ENCODE results near the gene FAM53B. TPM values are rescaled to one million over a fixed set of nuclear protein-coding genes. Genes with fewer than 3 reads are reported as not detected.
"Not testable (repeated sequence)": the region's sequence is repeated elsewhere in the genome, so short reads cannot be mapped to it uniquely, and the experiment has no call there.

Gene FAM53B
- total RNA-seq, 1 donor from 2014 or later = 53.4 TPM

DNA sequence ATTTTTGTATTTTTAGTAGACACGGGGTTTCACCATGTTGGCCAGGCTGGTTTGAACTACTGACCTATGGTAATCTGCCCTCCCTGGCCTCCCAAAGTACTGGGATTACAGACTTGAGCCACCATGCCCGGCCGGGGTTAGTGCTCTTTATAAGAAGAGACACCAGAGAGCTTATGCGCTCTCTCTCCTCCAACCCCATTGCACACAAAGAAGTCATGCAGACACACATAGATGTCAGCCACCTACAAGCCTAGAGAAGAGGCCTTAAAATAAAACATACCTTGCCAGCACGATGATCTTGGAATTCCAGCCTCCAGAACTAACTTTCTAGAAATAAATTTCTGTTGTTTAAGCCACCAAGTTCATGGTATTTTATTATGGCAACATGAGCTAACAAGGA is 10.0 kb upstream of the FAM53B start:
- intact Hi-C loops (cut with micrococcal nuclease) = no loop called here
- Histone ChIP-seq H3K36me3 (peaks cover 16% of the 10 kb centered on the region), H3K27me3 (ENCODE audit: low read depth) (no peaks in the 10 kb centered on the region), H3K4me1 (peaks cover 33% of the 10 kb centered on the region), H3K27ac (replicated peaks) (no peak overlapping the region), H3K4me3 (no peak overlapping the region), H3K9me3 (replicated peaks) (no peaks in the 10 kb centered on the region)
- TF ChIP-seq, protein P1, sequence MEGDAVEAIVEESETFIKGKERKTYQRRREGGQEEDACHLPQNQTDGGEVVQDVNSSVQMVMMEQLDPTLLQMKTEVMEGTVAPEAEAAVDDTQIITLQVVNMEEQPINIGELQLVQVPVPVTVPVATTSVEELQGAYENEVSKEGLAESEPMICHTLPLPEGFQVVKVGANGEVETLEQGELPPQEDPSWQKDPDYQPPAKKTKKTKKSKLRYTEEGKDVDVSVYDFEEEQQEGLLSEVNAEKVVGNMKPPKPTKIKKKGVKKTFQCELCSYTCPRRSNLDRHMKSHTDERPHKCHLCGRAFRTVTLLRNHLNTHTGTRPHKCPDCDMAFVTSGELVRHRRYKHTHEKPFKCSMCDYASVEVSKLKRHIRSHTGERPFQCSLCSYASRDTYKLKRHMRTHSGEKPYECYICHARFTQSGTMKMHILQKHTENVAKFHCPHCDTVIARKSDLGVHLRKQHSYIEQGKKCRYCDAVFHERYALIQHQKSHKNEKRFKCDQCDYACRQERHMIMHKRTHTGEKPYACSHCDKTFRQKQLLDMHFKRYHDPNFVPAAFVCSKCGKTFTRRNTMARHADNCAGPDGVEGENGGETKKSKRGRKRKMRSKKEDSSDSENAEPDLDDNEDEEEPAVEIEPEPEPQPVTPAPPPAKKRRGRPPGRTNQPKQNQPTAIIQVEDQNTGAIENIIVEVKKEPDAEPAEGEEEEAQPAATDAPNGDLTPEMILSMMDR (IDR thresholded peaks at IDR 0.05; ENCODE audit: borderline replicate concordance) = no peak
- no peak for DNase-seq

DNA sequence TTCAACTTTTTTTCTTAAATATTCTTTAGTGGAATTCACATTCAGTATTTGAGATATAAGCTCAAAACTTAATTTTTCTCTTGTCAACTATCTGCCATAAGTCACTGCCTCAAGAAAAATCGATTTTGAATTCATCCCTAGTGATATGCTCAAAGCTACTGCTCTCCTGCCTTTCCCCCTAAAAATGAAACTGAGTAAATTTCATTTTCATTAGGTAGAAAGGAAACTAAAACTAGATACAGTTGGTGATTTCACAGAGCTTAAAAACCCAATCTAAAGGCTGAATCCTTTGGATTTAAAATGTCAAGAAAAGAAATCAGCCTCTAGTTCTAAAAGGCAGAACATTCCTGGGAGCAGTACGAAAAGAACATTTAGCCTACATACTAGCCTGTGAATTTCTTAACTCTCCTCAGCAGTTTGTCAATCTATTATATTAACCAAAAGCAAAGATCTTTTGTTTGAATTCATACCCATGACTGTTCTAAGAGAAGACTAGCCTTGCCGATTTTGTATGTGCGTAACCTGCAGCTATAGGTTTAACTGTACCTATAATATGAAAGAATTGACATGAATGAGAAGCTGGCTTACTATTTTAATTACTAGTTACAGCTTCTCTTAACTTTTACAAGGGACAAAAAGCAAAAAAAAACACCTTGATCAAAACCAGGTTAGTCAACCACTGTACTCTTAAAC is 4.9 kb upstream of the FAM53B start:
- peaks cover 15% of the 10 kb centered on the region for H3K4me1 ChIP-seq
- intact Hi-C loops (cut with micrococcal nuclease) = loop anchor here (5.0 kb wide), 1 partner anchor 207 kb away; no protein-coding TSS in a partner anchor
- TF ChIP-seq, protein P1 (IDR thresholded peaks at IDR 0.05; ENCODE audit: borderline replicate concordance) = no peak
- DNase-seq = no peak
- H3K4me3 ChIP-seq = no peak overlapping the region
- H3K27me3 ChIP-seq (ENCODE audit: low read depth) = no peaks in the 10 kb centered on the region
- no peaks in the 10 kb centered on the region for H3K9me3 ChIP-seq (replicated peaks)
- peaks cover 20% of the 10 kb centered on the region for H3K36me3 ChIP-seq
- H3K27ac ChIP-seq (replicated peaks) = no peak overlapping the region

DNA sequence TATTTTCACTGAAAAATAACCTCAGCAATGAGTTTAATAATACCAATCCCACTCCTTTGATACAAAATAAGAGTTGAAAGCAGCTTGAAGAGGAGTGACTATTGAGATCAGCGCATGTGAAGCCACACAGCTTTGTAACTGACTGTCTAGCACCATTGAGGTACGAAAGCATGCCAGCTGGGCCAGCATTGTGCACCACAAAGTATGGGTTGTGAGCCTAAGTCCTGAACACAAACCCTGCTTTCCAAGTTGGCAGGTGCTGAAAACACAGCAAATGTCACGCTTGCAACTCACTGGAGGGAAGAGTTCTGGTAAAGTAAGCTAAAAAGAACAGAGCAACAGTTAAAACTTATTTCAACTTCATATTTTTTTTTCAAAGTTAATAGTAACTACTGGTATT is 4.0 kb upstream of the FAM53B start:
- peaks cover 16% of the 10 kb centered on the region for H3K36me3 ChIP-seq
- no peak overlapping the region for H3K4me3 ChIP-seq
- intact Hi-C loops (cut with micrococcal nuclease) = loop anchor here (5.0 kb wide), 1 partner anchor 206 kb away; no protein-coding TSS in a partner anchor
- DNase-seq = no peak
- peaks cover 20% of the 10 kb centered on the region for H3K4me1 ChIP-seq
- H3K27me3 ChIP-seq (ENCODE audit: low read depth) = no peaks in the 10 kb centered on the region
- no peak overlapping the region for H3K27ac ChIP-seq (replicated peaks)
- H3K9me3 ChIP-seq (replicated peaks) = no peaks in the 10 kb centered on the region
- TF ChIP-seq, protein P1 (IDR thresholded peaks at IDR 0.05; ENCODE audit: borderline replicate concordance) = no peak

DNA sequence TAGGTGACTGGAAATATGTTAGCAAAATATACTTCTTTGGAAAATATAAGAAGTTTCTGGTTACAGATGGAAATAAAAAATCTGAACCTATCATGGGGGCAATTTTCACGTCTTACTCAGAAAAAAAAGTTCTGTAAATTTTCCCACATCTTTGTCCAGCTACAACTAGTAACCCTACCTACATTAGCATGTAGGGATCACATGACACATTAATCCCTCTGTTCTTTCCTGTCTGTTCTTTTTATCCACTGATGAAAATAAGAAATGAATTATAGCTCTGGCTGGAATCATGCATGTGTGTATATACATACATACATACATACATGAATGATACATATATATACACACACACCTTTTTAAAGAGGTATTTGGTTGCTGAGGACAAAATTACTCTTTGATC is 3.6 kb upstream of the FAM53B start:
- H3K36me3 ChIP-seq = peaks cover 16% of the 10 kb centered on the region
- H3K9me3 ChIP-seq (replicated peaks) = no peaks in the 10 kb centered on the region
- H3K4me1 ChIP-seq = peaks cover 24% of the 10 kb centered on the region
- no peak for DNase-seq
- H3K27ac ChIP-seq (replicated peaks) = no peak overlapping the region
- TF ChIP-seq, protein P1 (IDR thresholded peaks at IDR 0.05; ENCODE audit: borderline replicate concordance) = no peak
- no peaks in the 10 kb centered on the region for H3K27me3 ChIP-seq (ENCODE audit: low read depth)
- intact Hi-C loops (cut with micrococcal nuclease) = loop anchor here (5.0 kb wide), 1 partner anchor 205 kb away; no protein-coding TSS in a partner anchor
- no peak overlapping the region for H3K4me3 ChIP-seq

DNA sequence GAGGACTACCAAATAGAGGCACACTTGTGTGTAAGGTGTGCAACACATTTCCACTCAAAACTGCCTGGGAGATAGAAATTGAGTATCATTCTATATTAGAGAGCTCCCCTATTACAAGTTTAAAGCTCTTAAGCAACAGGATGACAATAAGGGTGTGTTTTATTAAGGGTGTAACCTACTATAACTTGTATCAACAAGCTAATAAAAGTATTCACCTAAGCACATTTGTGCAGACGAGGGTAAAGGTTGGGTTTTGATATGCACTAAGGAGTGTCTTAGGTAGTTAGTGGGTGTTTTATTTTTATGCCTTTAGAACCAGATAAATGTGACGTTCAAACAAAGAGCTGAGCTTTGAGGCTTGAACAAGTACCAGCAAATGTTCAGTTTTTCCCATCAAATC is 2.8 kb upstream of the FAM53B start:
- intact Hi-C loops (cut with micrococcal nuclease) = loop anchor here (5.0 kb wide), 1 partner anchor 205 kb away; no protein-coding TSS in a partner anchor
- TF ChIP-seq, protein P1 (IDR thresholded peaks at IDR 0.05; ENCODE audit: borderline replicate concordance) = no peak
- peaks cover 32% of the 10 kb centered on the region for H3K4me1 ChIP-seq
- DNase-seq = no peak
- no peak overlapping the region for H3K4me3 ChIP-seq
- peaks cover 16% of the 10 kb centered on the region for H3K36me3 ChIP-seq
- no peaks in the 10 kb centered on the region for H3K9me3 ChIP-seq (replicated peaks)
- H3K27me3 ChIP-seq (ENCODE audit: low read depth) = no peaks in the 10 kb centered on the region
- H3K27ac ChIP-seq (replicated peaks) = no peak overlapping the region

DNA sequence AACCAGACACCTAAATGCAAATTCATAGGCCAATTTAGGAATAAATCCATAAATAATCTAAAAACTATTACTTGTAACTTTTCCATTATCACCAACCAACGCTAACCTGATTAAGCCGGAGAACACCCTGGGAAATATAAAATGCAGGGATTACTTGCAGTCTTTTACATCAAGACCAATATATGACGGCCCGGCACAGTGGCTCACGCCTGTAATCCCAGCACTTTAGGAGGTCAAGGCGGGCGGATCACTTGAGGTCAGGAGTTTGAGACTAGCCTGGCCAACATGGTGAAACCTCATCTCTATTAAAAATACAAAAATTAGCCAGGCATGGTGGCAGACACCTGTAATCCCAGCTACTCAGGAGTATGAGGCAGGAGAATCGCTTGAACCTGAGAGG is 2.3 kb upstream of the FAM53B start:
- Histone ChIP-seq H3K36me3 (peaks cover 16% of the 10 kb centered on the region), H3K4me1 (peaks cover 37% of the 10 kb centered on the region)
- intact Hi-C loops (cut with micrococcal nuclease) = loop anchor here (5.0 kb wide), 1 partner anchor 204 kb away; no protein-coding TSS in a partner anchor
- not testable (repeated sequence) for H3K4me3 ChIP-seq; H3K27me3 ChIP-seq (ENCODE audit: low read depth); H3K9me3 ChIP-seq (replicated peaks); H3K27ac ChIP-seq (replicated peaks); DNase-seq
